ENCODE data around the gene TCTN1.
"Not testable (repeated sequence)": the region's sequence is repeated elsewhere in the genome, so short reads cannot be mapped to it uniquely, and the experiment has no call there.

The TCTN1 gene

DNA sequence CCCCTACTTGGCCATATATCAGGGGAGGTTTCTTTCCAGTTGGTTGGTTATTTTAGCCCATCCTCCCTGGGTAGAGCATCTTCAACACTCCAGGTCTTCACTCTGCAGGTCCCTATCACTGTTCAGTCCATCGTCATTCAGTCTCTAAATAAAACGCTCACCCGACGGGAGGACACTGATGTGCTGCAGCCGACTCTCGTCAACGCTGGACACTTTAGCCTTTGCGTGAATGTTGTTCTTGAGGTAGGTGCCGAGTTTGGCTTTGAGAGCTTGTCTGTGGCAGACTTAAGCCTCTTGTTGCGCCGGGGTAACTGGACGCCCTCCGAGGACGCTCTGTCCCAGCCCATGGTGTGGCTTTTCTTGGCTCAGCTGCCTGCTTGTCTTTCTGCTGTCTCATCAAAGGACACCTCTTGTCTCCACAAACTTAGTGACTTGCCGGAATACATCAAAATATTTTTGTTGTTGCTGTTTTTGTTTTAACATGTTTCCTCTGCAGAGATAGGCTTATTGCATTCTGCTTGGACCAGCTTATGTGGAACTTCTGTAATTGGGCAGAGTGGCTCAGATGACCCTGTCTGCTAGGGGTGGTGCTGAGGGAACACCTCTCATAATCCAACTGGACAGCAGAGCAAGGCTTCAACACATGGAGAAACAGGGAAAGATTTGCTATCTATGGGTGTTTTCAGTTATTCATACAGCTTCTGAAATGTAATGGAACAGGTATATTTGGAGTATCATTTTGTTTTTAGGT lies 26.5 kb downstream of the TCTN1 start:
- no peak for DNase-seq

- DNase-seq: no peak
Measured at GRCh38 chr12:110641521-110641920, 27.6 kb downstream of the TCTN1 start.

GRCh38 chr12:110647631-110648040 lies 33.7 kb downstream of the TCTN1 start:
- no peak for DNase-seq

GRCh38 chr12:110649341-110649847 lies 35.5 kb downstream of the TCTN1 start:
- no peak for DNase-seq

GRCh38 chr12:110654238-110654637 lies 40.3 kb downstream of the TCTN1 start:
- not testable (repeated sequence) for DNase-seq

DNA sequence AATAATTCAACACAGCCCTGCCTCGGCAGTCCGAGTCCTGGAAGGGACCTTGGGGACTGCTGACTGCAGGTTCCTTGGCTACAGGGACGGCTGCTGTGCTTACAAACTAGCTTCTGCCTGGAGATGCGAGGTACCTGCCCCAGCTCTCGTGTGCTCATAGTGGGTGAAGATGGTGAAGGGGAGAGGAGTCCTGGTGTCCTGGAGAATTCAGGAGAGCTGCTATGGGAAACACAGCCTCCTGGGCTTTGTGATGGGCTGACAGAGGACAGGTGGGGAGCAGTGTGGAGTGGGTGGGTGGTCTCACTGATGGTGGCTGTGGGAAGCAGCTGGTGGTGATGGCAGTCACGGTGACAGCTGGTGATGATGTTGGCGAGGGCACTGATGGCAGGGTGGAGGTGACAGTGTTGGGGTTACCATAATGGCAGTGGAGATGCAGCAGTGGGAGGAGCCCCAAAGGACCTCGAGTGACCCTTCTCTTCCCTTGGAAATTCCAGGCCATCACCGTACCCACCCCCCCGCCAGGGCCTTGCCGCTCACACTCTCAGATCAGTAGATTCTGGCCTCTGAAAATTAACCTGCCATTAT lies 42.2 kb downstream of the TCTN1 start:
- DNase-seq: no peak

DNA sequence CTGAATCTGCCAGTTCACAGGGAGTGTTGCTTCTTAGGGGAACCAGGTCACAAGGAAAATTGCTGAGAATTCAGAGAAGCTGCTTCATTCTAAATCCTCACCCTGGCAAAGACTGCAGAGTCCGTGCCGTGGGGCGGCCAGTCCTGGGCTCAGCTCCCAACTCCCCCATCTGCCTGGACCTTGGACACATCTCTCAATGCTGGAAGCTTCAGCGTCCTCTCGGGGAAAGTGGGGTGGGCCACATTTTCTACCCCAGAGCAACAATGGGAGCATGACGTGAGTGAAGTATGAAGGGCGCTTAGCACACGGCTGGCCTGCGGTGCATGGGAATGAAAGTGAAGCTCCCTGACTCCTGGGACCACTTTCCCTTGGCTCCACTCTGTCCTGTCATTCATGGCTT lies 43.8 kb downstream of the TCTN1 start:
- no peak for DNase-seq

DNA sequence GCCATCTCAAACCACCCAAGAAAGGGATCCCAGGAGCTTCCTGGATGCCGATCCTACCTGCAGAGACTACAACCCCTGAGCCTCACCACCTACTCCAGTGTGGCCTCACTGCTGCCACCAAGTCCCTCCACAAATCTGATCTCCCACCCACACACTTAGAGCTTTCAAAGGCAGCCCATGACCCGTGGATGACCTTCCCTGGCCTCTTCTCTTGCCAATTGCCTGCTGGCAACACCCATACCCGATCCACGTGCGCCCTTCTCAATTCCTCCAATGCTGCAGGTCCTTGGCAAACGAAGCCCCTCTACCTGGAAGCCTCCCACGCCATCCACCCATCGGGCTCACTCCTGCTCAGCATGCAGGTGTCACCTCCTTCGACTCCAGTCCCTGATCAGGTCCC lies 44.3 kb downstream of the TCTN1 start:
- DNase-seq: no peak

- no peak for DNase-seq
Measured at GRCh38 chr12:110658878-110659277, 44.9 kb downstream of the TCTN1 start.

DNA sequence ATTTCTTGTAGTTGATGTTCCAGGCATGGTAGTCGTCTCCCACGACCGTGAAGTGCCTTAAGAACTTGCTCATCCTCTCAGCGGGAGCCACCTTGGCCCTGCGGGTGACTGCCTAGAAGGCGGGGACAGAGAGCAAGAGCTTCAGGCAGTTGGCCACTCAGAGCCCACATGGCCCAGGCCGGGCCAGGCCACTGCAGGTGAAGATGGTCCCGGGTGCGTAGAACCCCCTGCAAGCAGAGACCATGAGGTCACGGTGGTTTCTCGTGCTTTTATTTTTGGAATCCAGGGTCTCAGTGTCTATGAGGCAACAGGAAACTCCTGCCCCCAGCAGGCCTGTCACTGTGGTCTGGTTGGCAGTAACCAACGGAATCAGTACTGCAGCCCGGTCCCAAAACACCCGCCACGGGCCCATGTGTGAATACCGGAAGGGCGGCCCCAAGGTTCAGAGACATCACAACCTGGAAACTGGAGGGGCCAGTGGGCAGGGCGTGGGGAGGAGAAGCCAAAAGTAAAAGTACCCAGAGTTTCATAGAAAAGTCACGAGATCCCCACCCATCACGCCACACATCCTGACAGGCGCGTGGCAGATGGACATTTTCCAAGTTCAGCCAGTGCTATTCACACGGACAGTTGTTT lies 47.5 kb downstream of the TCTN1 start:
- DNase-seq: no peak

GRCh38 chr12:110666892-110667291 lies 53.0 kb downstream of the TCTN1 start:
- no peak for DNase-seq

DNA sequence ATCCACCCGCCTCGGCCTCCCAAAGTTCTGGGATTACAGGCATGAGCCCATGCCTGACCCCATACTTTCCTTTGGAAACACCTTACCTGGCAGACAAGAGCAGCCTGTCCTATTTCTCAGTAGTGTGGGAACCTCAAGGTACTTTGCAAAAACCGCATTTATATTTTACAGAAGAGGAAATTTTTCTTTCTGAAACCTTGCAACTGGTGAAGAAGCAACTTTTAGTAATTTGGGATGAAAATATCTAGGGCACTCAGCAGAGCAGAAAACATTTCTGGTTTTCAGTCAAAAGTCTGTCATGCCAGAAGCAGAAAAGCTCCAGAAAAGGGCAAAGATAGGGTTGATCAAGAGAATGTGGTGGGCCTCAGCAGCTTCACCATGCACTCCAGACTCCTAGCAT lies 53.7 kb downstream of the TCTN1 start:
- no peak for DNase-seq

DNA sequence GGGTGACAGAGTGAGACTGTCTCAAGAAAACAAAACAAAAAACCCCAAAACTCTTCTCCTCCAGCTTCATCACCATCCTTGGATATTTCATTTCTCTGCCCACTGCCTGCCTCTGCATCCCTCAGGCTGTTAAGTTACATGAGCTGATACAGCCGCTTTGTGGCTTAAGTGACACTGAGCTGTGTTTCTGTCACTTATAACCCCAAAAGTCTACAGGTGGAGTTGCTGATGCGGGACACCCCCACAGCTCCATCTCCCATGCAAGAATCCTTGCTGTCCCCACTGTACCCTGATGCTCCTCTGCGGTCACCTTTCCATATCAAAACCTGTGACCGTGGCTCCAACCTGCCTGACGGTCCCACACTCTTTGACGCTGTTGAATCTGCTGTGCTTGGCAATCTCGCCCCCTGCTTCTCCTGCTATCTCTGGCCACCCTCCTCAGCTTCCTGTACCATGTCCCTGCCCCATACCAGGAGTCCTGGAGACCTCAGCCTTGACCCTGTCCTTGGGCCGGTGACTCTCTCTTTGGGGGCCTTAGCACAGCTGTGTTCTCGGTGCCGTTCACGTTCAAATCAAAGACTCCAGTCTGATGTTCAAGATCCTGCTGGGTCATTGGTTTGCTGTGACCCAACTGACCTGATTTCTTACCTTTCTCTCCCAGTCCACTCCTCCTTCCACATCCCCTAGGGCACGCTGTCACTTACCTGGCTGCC lies 54.7 kb downstream of the TCTN1 start:
- no peak for DNase-seq

DNA sequence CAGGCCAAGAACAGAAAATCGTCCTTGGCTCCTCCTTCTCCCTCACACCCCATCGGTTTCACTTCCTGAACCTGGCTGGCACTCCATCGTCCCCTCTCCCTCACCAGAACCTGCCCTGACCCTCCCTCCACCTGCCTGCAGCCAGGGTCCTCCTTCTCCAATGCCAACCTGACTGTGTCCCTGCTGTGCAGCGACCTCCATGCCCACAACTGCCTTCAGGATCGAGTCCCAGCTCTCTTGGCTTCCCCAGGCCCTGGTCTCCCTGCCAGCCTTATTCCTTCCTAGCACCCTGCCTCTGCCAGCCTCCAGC lies 55.2 kb downstream of the TCTN1 start:
- no peak for DNase-seq

DNA sequence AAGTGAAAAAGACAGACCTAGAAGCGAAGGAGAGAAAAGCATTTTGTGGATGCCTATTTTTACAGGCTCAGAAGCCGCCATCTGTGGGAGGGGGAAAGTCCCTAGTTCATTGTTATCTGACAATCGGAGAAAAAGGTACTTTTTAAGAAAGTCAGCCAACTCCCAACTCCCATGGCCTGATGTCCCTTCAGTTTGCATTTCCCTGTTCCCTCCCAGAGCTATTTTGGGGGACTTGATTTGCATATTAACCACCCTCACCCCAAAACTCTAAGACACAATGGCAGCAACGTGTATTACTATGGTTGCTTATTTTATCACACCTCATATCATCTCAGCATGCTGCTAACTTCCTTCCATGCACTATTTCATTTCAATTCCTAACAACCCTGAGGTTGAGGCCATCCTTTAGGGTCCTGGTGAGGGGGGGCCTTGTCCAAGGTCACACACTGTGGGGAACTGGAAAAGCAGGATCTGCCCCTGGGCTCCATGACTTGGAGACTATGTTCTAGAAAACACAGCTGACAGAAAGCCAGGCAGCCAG lies 56.3 kb downstream of the TCTN1 start:
- no peak for DNase-seq

GRCh38 chr12:110676171-110676570 lies 62.2 kb downstream of the TCTN1 start:
- DNase-seq: no peak

DNA sequence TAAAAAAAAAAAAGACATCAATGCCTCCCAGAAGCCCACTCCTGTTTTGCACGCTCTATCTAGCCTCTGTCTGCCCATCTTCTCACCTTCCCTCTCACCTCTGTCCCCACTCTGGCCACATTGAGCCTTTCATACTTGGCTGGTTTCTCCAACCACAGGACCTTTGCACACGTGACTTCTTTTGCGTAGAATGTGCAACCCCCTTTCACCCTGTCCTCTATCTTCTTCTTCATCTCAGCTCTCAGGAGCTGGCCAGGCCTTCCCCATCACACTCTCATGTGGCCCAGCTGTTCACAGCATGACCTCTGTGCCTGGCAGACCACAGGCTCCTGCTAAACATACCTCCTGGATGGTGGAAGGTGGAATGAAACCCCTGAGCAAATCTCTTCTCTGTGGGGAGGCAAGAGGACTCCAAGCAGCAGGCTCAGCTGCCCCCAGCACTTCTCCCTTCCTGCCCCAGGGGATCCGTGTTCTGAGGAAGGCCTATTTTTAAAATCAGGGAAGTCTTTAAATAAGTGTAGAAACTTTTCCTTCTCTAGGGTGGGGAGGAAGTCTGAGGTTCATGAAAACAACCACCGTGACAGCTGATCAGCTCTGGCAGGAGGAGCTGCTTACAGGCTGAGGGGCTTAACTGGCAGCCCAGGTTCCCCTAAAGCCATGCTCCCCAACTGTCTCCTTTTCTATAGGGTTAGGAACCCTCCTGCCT lies 63.4 kb downstream of the TCTN1 start:
- no peak for DNase-seq

DNA sequence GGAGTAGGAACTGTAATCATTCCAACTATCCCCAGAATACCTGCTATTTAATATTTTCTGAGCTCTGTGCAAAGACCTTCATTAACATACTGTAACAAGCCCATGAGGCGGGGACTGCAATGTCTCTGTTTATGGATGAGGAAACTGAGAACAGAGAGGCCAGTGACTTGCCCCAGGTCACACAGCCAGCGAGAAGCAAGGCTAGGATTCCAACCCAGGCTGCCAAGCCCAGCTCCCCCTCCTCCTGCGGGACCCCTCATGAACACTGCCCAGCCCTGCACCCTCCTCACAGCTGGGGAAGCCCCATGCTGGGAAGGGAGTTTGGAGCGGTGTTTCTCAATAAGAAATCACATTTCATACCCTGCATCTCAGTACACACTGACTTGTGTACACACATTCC lies 64.1 kb downstream of the TCTN1 start:
- no peak for DNase-seq

- DNase-seq: no peak
Measured at GRCh38 chr12:110679201-110679600, 65.3 kb downstream of the TCTN1 start.

- no peak for DNase-seq
Measured at GRCh38 chr12:110680032-110680431, 66.1 kb downstream of the TCTN1 start.

GRCh38 chr12:110683888-110684287 lies 70.0 kb downstream of the TCTN1 start:
- no peak for DNase-seq

DNA sequence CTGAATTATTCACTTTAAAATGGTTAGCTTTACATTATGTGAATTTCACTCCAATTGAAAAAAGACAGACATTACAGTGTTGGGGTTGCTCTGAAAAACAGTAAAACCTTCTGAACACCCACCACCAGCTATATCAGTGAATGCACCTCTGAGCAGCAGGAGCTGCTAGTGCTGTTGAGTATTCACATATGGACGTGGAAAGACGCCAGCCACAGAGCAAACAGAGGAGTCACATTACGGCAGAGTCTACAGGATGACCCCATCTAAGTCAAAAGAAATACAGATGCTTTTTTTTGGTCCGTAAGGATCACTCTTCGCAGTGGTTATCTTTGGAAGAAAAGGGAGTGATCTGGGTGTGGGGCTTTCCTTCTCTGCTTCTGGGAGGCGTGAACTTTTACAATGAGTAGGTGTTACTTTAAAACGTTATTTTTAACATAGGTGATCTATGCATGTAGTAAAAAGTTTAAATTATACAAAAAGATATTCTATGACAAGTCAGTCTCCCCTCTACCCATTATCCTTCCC lies 70.4 kb downstream of the TCTN1 start:
- no peak for DNase-seq

Measured in NCI-H187 treated with DMSO at 0.1 percent for 48 hours (cell line).